Spleen (tissue), 13 donors: Measurements from ENCODE around the gene CLDN6. TPM values are rescaled to one million over a fixed set of nuclear protein-coding genes. Genes with fewer than 3 reads are reported as not detected.
A peak's percentile ranks its signal among the peaks of the same experiment; 100 is the strongest.

ENCODE experiments used
- DNase-seq: peaks from one replicate; pipeline ENCODE4 v3.0.0-alpha.2; 2020
- H3K27ac ChIP-seq, 8 donors: fragments of 200-600 bp; sonication (generic) in 7 of 8; 1 replicate in 4 of 8; 2 replicates in 4 of 8; pipeline versions ENCODE4 v1.5.0 to v1.8.0; 2016 to 2021; ENCODE audit warnings: inconsistent platforms in 4 of 8, mild to moderate bottlenecking in 4 of 8, moderate library complexity in 1 of 8
- H3K27me3 ChIP-seq, 7 donors: fragments of 200-600 bp; sonication (generic) in 6 of 7; replicated peaks in 1 of 7; 1 replicate in 4 of 7; 2 replicates in 3 of 7; pipeline versions ENCODE4 v1.5.0 to v1.8.0; 2016 to 2021; ENCODE audit warnings: inconsistent platforms in 3 of 7, mild to moderate bottlenecking in 1 of 7
- H3K36me3 ChIP-seq, 6 donors: fragments of 200-600 bp; sonication (generic) in 5 of 6; 1 replicate in 4 of 6; 2 replicates in 2 of 6; pipeline versions ENCODE4 v1.5.0 to v1.8.0; 2016 to 2021; ENCODE audit warnings: inconsistent platforms in 2 of 6
- H3K4me1 ChIP-seq, 6 donors: fragments of 200-600 bp; sonication (generic) in 5 of 6; 1 replicate in 3 of 6; 2 replicates in 3 of 6; pipeline versions ENCODE4 v1.5.0 to v1.8.0; 2016 to 2021; ENCODE audit warnings: inconsistent platforms in 3 of 6
- H3K4me3 ChIP-seq, 8 donors: fragments of 200-600 bp; sonication (generic) in 7 of 8; 1 replicate in 4 of 8; 2 replicates in 4 of 8; pipeline versions ENCODE4 v1.5.0 to v1.8.0; 2016 to 2021; ENCODE audit warnings: inconsistent platforms in 4 of 8, mild to moderate bottlenecking in 4 of 8, moderate library complexity in 2 of 8
- H3K9me3 ChIP-seq, 8 donors: fragments of 200-600 bp; sonication (generic) in 7 of 8; 1 replicate in 4 of 8; 2 replicates in 4 of 8; pipeline versions ENCODE4 v1.5.0 to v1.8.0; 2016 to 2021; ENCODE audit warnings: inconsistent platforms in 4 of 8
- CTCF ChIP-seq, 11 experiments: fragments of 200-600 bp in 7 of 11; fragments of 450-650 bp in 4 of 11; sonication (generic) in 4 of 11; IDR thresholded peaks in 8 of 11; conservative IDR thresholded peaks in 3 of 11; 1 replicate in 7 of 11; 2 replicates in 4 of 11; pipeline versions ENCODE4 v1.4.0 to v1.8.0; 2016 to 2021; ENCODE audit warnings: antibody characterized with exemption in 11 of 11, inconsistent platforms in 4 of 11, mild to moderate bottlenecking in 1 of 11
- POLR2A ChIP-seq, 3 donors: fragments of 450-650 bp; IDR thresholded peaks; one replicate each; pipeline ENCODE4 v1.5.1; 2017; ENCODE audit warnings: antibody characterized with exemption in 3 of 3, mild to moderate bottlenecking in 1 of 3
- POLR2AphosphoS5 ChIP-seq, 3 donors: sonication (generic); formaldehyde crosslinking; IDR thresholded peaks; one replicate each; pipeline ENCODE4 v1.5.1; 2017; ENCODE audit warnings: antibody characterized with exemption in 3 of 3
- whole genome bisulfite sequencing, 5 donors: extraction: QIAGEN DNeasy Blood & Tissue Kit in 3 of 5; methylation state at CpG; one replicate each; pipeline versions ENCODE4 v1.1.5 to v1.1.7; 2013 to 2018; 5-methylcytosine and 5-hydroxymethylcytosine counted together
- intact Hi-C: fragments of 100-400 bp; cut with DNase I; formaldehyde crosslinking; loops from one replicate; pipeline ENCODE4 v1.15.0; 2023; ENCODE audit warnings: low total_unique reads
- long read RNA-seq, 2 donors: transcript quantifications; one replicate each; lab custom pipeline, GENCODE V29; 2026
- polyA plus RNA-seq, 3 donors: library from polyadenylated mRNA; stranded (reverse); fragments of 200-250 nt; gene quantifications; one replicate each; pipeline ENCODE4 v1.2.1, GENCODE V29; 2013
- total RNA-seq, 7 donors: library from RNA; depleted of rRNA in 3 of 7; stranded (reverse); fragments of >200 nt in 3 of 7; fragmentation: NEBNext Ultra II Directional in 4 of 7; extraction: Animal tissue kit (Norgen Biotek cat#: 25700) in 4 of 7; gene quantifications; one replicate each; pipeline versions ENCODE4 v1.1.0 to v1.2.1, GENCODE V29; 2016 to 2021
- donor health status: healthy with polysubstance abuse.
- donor health status: DM: no; HTN: no; CAD: no; lungs with moderate emphysema.
- donor health status: DM: no; HTN: no; CAD: no.
- donor health status: Bipolar disorder and iron deficiency.
- donor health status: healthy.
- donor health status: DM: no; HTN: no; CAD: no.
- donor health status: DM: yes; HTN: yes; CAD: no.

The CLDN6 gene
- total RNA-seq (not detected), polyA plus RNA-seq (not detected)
- long read RNA-seq, donor 1, result 0 reads
- long read RNA-seq, donor 2, partial matches to known transcripts, result 0 of 1 reads
- long read RNA-seq, donor 2, other reads (novel, unspliced or antisense), result 0 of 1 reads

- Histone ChIP-seq H3K27me3 (peaks cover 0 to 63% (median 30%) of the 10 kb centered on the region in 7 donors), H3K4me1 (peaks cover 28 to 56% (median 49%) of the 10 kb centered on the region in 6 donors), H3K36me3 (no peaks in the 10 kb centered on the region), H3K27ac (no peak within 1 kb of the TSS), H3K9me3 (no peaks in the 10 kb centered on the region), H3K4me3 (no peak within 1 kb of the TSS)
- WGBS, 5 donors, result 9 to 16% (median 15%) methylated on average over 9 to 52 of the region's 52 CpGs
- intact Hi-C loops, result no loop called here
- no peak for DNase-seq
- TF ChIP-seq CTCF (IDR thresholded peaks at IDR 0.05 in 8 of 11, conservative IDR thresholded peaks at IDR 0.05 in 3 of 11) (peak in 2 of 11 experiments; percentile 4 to 17), POLR2A (IDR thresholded peaks at IDR 0.05) (no peak), POLR2AphosphoS5 (IDR thresholded peaks at IDR 0.05) (peak in 1 of 3 donors; percentile 27)
Observed at GRCh38 chr16:3017794-3018506, at the start of gene CLDN6. CLDN6 (minus strand) TSS chr16:3018183; CDS start chr16:3016021, 2,162 bp downstream.

GRCh38 chr16:3066440-3066748, 48.4 kb upstream of the CLDN6 start:
- Histone ChIP-seq H3K9me3 (no peaks in the 10 kb centered on the region), H3K27ac (peak overlapping the region; percentile 79 to 87 (median 84)), H3K4me1 (peaks cover 6 to 87% (median 40%) of the 10 kb centered on the region in 6 donors), H3K4me3 (peak overlapping the region; percentile 41 to 79 (median 58)), H3K36me3 (peaks cover 0 to 30% (median 2%) of the 10 kb centered on the region in 6 donors), H3K27me3 (no peaks in the 10 kb centered on the region)
- DNase-seq, result peak; percentile 69
- intact Hi-C loops, result no loop called here
- TF ChIP-seq POLR2A (IDR thresholded peaks at IDR 0.05) (no peak), CTCF (IDR thresholded peaks at IDR 0.05 in 8 of 11, conservative IDR thresholded peaks at IDR 0.05 in 3 of 11) (no peak), POLR2AphosphoS5 (IDR thresholded peaks at IDR 0.05) (no peak)
- 28 to 73% (median 68%) methylated on average over 6 to 7 of the region's 7 CpGs for WGBS, 5 donors

- H3K27ac ChIP-seq, result peak overlapping the region; percentile 79 to 87 (median 84)
- H3K36me3 ChIP-seq, result peaks cover 0 to 30% (median 2%) of the 10 kb centered on the region in 6 donors
- no peaks in the 10 kb centered on the region for H3K27me3 ChIP-seq
- H3K4me1 ChIP-seq, result peaks cover 6 to 87% (median 38%) of the 10 kb centered on the region in 6 donors
- DNase-seq, result peak; percentile 76
- intact Hi-C loops, result no loop called here
- TF ChIP-seq POLR2AphosphoS5 (IDR thresholded peaks at IDR 0.05), result no peak
- TF ChIP-seq CTCF (IDR thresholded peaks at IDR 0.05 in 8 of 11, conservative IDR thresholded peaks at IDR 0.05 in 3 of 11), result no peak
- no peak for TF ChIP-seq POLR2A (IDR thresholded peaks at IDR 0.05)
- no peaks in the 10 kb centered on the region for H3K9me3 ChIP-seq
- H3K4me3 ChIP-seq, result peak overlapping the region; percentile 41 to 79 (median 58)
- WGBS, 5 donors, result 46 to 74% (median 59%) methylated on average over 25 to 26 of the region's 26 CpGs
Observed at GRCh38 chr16:3065742-3066439, 47.9 kb upstream of the CLDN6 start.
